ENCODE measurements around the gene SUGCT.
A peak's percentile ranks its signal among the peaks of the same experiment; 100 is the strongest.

The SUGCT gene

DNA sequence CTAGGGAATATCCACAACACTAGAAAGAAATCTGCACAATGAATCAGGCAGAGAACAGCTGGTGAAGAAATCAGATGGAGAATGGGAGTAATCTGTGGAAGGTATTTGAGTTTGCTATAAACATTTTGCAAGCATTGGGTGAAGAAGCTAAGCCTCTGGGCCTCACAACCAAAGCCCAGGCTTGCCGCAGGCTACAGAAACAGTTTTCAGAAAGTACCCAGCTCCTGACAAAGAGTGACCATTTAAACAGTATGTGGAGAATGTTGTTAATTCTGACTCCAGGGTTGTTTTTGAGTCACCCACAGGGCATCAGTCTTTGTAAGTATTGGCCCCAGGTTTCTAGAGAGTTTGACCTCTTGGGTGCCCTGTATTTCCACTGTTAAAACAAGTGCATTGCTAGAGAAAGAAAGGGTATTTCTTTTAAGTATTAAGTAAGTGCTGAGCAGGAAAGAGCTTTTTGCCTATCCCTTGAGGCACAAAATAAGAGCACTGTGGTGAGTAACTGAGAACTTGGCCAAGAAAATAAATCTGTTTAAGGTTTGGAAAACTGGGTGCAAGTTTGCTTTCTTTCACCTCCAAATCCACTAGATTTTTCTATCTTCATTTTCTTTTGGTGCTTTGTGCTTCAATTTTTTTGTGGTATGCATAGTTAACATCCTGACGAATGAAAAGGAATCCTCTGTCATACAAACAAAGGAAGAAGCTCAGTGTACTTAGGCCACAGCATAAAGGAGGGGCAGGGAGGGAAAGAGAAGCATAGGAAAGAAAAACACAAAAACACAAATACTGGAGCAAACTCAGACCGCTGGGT, 691.8 kb downstream of the SUGCT start:
- Histone ChIP-seq H3K27me3 (ENCODE audit: control insufficient read depth, insufficient read depth, low read length) (no peaks in the 10 kb centered on the region), H3K4me1 (ENCODE audit: control insufficient read depth, insufficient read depth, low read length) (peaks cover 22% of the 10 kb centered on the region)

DNA sequence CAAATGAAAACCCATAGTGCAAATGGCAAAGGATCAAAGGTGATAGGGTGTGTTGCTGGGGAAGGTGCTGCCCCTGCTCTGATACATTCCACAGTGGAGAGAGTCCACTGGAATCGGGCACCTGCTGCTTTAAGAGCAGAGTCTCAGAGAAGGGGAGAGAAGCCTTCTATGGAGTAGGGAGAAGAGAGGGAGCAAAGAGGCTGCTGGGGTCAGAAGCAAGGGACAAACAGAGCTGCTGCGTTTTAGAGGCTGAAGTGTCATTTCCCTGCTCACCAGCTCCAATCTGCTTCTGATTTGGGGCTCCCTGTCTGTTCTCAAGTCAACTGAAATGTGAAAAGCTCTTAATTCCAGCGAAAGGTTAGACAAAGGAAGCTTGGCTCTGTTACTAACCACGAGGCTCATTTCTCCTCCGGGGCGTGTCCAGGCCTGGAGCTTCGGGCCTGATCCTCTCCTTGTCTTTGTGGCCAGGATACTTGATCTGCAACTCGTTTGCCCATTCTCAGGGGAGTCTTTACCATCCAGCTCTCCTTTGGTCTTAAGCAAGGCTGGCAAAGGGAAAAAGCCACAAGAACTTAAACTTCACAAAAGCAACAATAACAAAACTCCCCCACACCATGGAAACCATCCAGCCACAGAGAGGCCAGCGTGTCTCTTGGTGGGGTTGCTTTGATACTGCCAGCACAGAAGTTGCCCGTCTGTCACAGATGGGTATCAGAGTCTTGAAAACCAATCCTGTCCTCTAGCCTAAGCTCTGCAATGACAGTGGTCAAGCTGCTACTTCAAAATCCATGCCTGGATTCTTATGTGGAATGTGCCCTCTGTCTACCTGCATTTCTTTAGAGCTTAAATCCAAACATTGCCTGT, 692.6 kb downstream of the SUGCT start:
- H3K9ac ChIP-seq (ENCODE audit: low read length), result no peak overlapping the region
- no peak overlapping the region for H3K4me3 ChIP-seq (ENCODE audit: low read depth, low read length)
- peaks cover 22% of the 10 kb centered on the region for H3K4me1 ChIP-seq (ENCODE audit: control insufficient read depth, insufficient read depth, low read length)
- H3K27ac ChIP-seq (ENCODE audit: low read depth, low read length), result 0 out of 2 replicates have a peak overlapping the region, but pooled peaks have one; percentile 15
- H3K27me3 ChIP-seq (ENCODE audit: control insufficient read depth, insufficient read depth, low read length), result no peaks in the 10 kb centered on the region
- H3K9me3 ChIP-seq (ENCODE audit: control insufficient read depth, insufficient read depth, low read depth, low read length), result no peaks in the 10 kb centered on the region
- no peaks in the 10 kb centered on the region for H3K36me3 ChIP-seq (ENCODE audit: control insufficient read depth, insufficient read depth, low read length)

More for the DNA sequence above, 691.8 kb downstream of the SUGCT start:
- H3K4me3 ChIP-seq (ENCODE audit: low read depth, low read length), result no peak overlapping the region
- H3K27ac ChIP-seq (ENCODE audit: low read depth, low read length), result 0 out of 2 replicates have a peak overlapping the region, but pooled peaks have one; percentile 15
- H3K9ac ChIP-seq (ENCODE audit: low read length), result no peak overlapping the region
- H3K9me3 ChIP-seq (ENCODE audit: control insufficient read depth, insufficient read depth, low read depth, low read length), result no peaks in the 10 kb centered on the region
- no peaks in the 10 kb centered on the region for H3K36me3 ChIP-seq (ENCODE audit: control insufficient read depth, insufficient read depth, low read length)

DNA sequence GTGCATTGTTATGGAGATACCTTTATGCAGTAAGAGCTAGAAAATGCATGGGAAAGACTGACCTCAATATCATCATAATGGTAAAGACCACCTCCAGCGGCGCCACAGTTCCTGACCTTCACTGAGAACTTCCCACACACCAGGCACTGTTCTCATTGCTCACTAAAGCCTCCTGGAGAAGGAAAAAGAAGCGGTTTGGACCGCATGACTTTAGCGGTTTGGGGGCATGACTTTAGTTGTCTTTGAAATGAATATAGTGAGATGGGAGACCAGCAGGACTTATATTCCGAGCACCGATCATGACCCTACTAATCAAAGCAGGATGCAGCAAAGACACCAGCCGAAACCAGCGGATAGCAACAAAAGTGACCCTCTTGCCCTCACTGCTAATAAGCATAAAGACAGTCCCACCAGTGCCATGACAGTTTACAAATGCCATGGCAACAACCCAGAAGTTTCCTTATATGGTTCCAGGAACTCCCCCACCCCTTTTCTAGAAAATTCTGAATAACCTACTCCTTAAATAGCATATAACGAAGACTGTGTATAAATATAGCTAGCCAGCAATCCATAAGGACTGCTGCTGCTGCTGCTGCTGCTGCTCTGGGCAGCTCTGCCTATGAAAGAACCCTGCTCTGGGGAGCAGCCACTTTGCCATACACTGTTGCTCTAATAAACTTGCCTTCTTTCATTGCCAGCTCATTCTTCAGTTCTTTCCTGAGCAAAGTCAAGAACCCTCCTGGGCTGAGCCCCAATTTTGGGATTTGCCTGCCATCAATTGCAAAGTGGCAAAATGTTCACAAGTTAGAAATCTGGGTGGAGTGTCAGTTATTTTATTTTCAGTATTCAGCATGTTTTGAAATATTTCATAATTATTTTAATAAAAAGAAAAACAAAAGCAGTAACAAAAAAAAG, 694.1 kb downstream of the SUGCT start:
- H3K27me3 ChIP-seq (ENCODE audit: control insufficient read depth, insufficient read depth, low read length), result no peaks in the 10 kb centered on the region
- H3K36me3 ChIP-seq (ENCODE audit: control insufficient read depth, insufficient read depth, low read length), result no peaks in the 10 kb centered on the region
- H3K4me3 ChIP-seq (ENCODE audit: low read depth, low read length), result no peak overlapping the region
- no peak overlapping the region for H3K9ac ChIP-seq (ENCODE audit: low read length)
- H3K27ac ChIP-seq (ENCODE audit: low read depth, low read length), result no peak overlapping the region
- H3K9me3 ChIP-seq (ENCODE audit: control insufficient read depth, insufficient read depth, low read depth, low read length), result no peaks in the 10 kb centered on the region
- H3K4me1 ChIP-seq (ENCODE audit: control insufficient read depth, insufficient read depth, low read length), result peaks cover 33% of the 10 kb centered on the region

DNA sequence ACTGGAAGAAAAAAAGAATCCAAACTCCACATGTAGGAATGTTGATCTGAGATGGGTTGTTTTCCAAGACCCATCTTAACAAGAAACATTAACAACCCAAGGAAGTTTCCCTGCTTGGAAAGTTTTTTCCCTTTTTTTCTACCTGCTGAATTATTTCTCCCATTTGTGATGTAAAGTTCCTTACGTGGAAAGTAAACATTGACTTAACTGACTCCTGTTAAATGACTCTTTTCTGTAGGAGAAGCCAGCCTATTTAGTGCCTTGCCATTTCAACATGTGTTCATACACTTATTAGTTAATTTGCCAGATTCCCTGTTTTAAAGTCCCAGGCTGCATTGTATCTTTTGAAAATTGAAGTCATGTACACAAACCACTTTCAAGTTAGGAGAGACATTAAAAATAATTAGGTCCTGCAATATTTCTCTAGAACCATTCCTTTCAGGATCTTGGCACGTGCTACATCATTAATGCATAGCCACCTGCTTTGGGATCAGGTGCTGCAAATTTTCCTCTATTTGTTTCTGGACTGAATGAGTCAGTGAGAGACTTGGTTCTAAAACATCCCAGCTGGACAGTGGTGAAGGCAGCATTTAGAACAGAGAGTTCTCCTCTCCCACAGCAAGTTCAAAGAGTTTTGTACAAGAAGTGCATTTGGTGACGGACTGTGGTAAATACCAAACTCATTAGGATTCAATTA, 698.5 kb downstream of the SUGCT start:
- Histone ChIP-seq H3K36me3 (ENCODE audit: control insufficient read depth, insufficient read depth, low read length) (no peaks in the 10 kb centered on the region), H3K4me3 (ENCODE audit: low read depth, low read length) (no peak overlapping the region), H3K27me3 (ENCODE audit: control insufficient read depth, insufficient read depth, low read length) (no peaks in the 10 kb centered on the region), H3K4me1 (ENCODE audit: control insufficient read depth, insufficient read depth, low read length) (peaks cover 12% of the 10 kb centered on the region; the same call in 1 of the 2 replicates), H3K27ac (ENCODE audit: low read depth, low read length) (no peak overlapping the region), H3K9ac (ENCODE audit: low read length) (no peak overlapping the region), H3K9me3 (ENCODE audit: control insufficient read depth, insufficient read depth, low read depth, low read length) (no peaks in the 10 kb centered on the region)

DNA sequence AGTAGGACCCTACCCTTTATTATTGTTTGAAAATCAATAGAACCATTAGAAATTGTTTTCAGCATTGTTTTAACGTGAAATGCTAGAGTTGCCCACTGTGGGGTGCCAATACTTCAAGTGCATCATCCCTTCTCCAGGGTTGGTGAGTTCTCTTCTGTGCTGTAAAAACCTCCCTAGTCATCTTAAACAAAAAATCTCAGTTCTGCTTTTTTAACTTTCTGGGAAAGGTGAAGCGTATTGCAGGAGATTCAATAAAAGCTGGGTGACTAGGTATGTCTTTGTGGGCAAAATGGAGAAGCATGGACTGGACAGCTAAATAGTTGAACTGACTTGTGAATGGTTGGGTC, 699.1 kb downstream of the SUGCT start:
- Histone ChIP-seq H3K36me3 (ENCODE audit: control insufficient read depth, insufficient read depth, low read length) (no peaks in the 10 kb centered on the region), H3K27ac (ENCODE audit: low read depth, low read length) (no peak overlapping the region), H3K9ac (ENCODE audit: low read length) (no peak overlapping the region), H3K27me3 (ENCODE audit: control insufficient read depth, insufficient read depth, low read length) (no peaks in the 10 kb centered on the region), H3K4me1 (ENCODE audit: control insufficient read depth, insufficient read depth, low read length) (peaks cover 12% of the 10 kb centered on the region; the same call in 1 of the 2 replicates), H3K4me3 (ENCODE audit: low read depth, low read length) (no peak overlapping the region), H3K9me3 (ENCODE audit: control insufficient read depth, insufficient read depth, low read depth, low read length) (no peaks in the 10 kb centered on the region)

DNA sequence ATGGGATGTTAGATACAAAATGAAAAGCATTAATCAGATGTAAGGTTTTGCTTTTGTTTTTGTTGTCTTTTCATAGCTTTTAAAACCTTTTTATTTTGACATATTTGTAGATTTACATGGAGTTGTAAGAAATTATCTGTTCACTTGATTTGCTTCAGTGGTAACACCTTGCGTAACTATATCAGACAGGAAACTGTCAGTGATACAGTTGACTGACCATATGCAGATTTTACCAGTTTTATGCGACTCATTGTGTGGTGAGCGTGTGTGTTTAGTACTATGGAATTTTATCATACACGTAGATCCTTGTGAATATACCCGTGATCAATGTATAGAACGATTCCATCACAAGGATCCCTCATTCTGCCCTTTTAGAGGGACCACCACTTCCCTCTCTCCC, 701.4 kb downstream of the SUGCT start:
- Histone ChIP-seq H3K9ac (ENCODE audit: low read length) (no peak overlapping the region), H3K4me1 (ENCODE audit: control insufficient read depth, insufficient read depth, low read length) (peaks cover 12% of the 10 kb centered on the region; the same call in 1 of the 2 replicates), H3K27me3 (ENCODE audit: control insufficient read depth, insufficient read depth, low read length) (no peaks in the 10 kb centered on the region), H3K27ac (ENCODE audit: low read depth, low read length) (no peak overlapping the region), H3K9me3 (ENCODE audit: control insufficient read depth, insufficient read depth, low read depth, low read length) (peaks cover 9% of the 10 kb centered on the region), H3K4me3 (ENCODE audit: low read depth, low read length) (no peak overlapping the region), H3K36me3 (ENCODE audit: control insufficient read depth, insufficient read depth, low read length) (no peaks in the 10 kb centered on the region)

DNA sequence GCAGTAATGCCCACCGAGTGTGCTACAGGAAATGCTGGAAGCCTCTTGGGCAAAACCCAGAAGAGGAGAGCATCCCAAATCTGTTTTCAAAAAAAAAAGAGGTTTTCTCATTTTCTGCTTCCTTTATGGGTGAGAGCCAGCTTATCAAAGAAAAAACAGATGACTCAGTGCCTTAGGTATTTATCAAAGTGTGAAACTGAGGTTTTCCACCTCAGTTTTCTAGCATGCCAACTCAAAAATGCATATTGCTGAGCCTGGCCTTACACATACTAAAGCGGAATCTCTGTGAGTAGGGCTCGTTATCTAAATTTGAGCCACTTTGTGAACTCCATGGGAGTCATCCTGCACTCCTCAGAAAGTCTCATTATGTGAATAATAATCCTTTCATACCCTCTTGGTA, 705.1 kb downstream of the SUGCT start:
- no peak overlapping the region for H3K27ac ChIP-seq (ENCODE audit: low read depth, low read length)
- no peak overlapping the region for H3K4me3 ChIP-seq (ENCODE audit: low read depth, low read length)
- no peaks in the 10 kb centered on the region for H3K4me1 ChIP-seq (ENCODE audit: control insufficient read depth, insufficient read depth, low read length)
- H3K27me3 ChIP-seq (ENCODE audit: control insufficient read depth, insufficient read depth, low read length), result no peaks in the 10 kb centered on the region
- no peaks in the 10 kb centered on the region for H3K36me3 ChIP-seq (ENCODE audit: control insufficient read depth, insufficient read depth, low read length)
- peaks cover 17% of the 10 kb centered on the region for H3K9me3 ChIP-seq (ENCODE audit: control insufficient read depth, insufficient read depth, low read depth, low read length)
- H3K9ac ChIP-seq (ENCODE audit: low read length), result no peak overlapping the region

DNA sequence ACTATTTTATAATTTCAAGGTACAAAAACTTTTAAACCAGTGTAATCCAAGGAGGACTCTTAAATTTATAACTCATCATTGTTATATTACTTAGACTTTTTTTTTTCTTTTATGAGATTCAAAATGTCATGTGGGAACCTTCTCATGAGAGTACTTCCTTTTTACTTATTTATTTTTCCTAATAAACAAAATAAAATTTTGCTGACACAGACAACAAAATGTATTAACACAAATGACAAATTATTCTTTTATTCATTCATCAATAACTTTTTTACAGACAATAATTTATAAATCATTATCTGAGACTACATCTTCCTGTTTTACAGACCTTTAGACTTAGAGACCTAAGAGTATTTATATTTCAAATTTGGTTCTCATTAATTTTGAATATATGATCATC, 706.2 kb downstream of the SUGCT start:
- Histone ChIP-seq H3K36me3 (ENCODE audit: control insufficient read depth, insufficient read depth, low read length) (no peaks in the 10 kb centered on the region), H3K27me3 (ENCODE audit: control insufficient read depth, insufficient read depth, low read length) (no peaks in the 10 kb centered on the region), H3K9me3 (ENCODE audit: control insufficient read depth, insufficient read depth, low read depth, low read length) (peaks cover 17% of the 10 kb centered on the region), H3K4me3 (ENCODE audit: low read depth, low read length) (no peak overlapping the region), H3K9ac (ENCODE audit: low read length) (no peak overlapping the region), H3K27ac (ENCODE audit: low read depth, low read length) (no peak overlapping the region), H3K4me1 (ENCODE audit: control insufficient read depth, insufficient read depth, low read length) (no peaks in the 10 kb centered on the region)

DNA sequence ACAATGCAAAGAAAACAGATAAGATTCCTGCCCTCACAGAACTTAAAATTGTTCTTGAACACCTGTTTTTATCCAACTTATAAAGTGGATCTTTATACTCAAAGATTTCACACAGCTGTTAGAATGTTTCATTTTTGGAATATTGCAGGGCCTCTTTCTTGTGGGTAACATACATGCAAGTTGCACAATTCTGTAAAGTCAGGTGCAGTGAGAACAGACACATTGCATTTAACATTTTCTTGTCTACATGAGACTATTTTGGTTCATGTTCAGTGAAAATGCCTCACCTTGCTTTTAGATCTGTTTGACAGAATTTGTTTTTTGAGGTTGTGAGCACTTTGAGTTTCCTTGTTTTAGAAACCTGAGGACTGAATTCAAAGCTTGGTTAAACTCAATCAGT, 707.8 kb downstream of the SUGCT start:
- H3K36me3 ChIP-seq (ENCODE audit: control insufficient read depth, insufficient read depth, low read length), result no peaks in the 10 kb centered on the region
- H3K9ac ChIP-seq (ENCODE audit: low read length), result no peak overlapping the region
- no peak overlapping the region for H3K27ac ChIP-seq (ENCODE audit: low read depth, low read length)
- no peaks in the 10 kb centered on the region for H3K4me1 ChIP-seq (ENCODE audit: control insufficient read depth, insufficient read depth, low read length)
- no peak overlapping the region for H3K4me3 ChIP-seq (ENCODE audit: low read depth, low read length)
- no peaks in the 10 kb centered on the region for H3K27me3 ChIP-seq (ENCODE audit: control insufficient read depth, insufficient read depth, low read length)
- peaks cover 17% of the 10 kb centered on the region for H3K9me3 ChIP-seq (ENCODE audit: control insufficient read depth, insufficient read depth, low read depth, low read length)

DNA sequence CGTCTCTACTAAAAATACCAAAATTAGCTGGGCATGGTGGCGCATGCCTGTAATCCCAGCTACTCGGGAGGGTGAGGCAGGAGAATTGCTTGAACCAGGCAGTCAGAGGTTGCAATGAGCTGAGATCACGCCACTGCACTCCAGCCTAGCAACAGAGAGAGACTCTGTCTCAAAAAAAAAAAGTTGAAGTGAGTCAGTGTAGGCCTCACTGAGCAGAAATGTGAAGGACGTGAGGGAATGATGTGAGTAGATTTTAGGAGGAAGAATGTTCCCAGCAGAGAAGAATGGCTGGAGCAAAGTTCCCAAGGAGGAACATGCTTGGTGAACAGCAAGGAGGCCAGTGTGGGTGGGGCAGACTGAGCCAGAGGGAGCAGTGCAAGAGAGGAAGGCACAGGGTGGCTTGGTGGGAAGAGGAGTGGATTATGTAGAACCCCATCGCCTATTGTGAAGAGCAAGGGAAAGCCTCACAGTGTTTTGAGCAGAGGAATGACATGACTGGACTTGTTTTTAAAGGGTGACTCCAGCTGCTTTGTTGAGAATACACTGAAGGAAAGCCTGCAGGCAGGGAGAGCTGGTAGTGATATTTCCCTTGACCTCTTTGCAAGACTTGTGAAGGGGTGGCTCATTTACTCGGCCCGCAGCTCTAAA, 708.7 kb downstream of the SUGCT start:
- no peaks in the 10 kb centered on the region for H3K36me3 ChIP-seq (ENCODE audit: control insufficient read depth, insufficient read depth, low read length)
- H3K9me3 ChIP-seq (ENCODE audit: control insufficient read depth, insufficient read depth, low read depth, low read length), result peaks cover 17% of the 10 kb centered on the region
- H3K27me3 ChIP-seq (ENCODE audit: control insufficient read depth, insufficient read depth, low read length), result no peaks in the 10 kb centered on the region
- H3K9ac ChIP-seq (ENCODE audit: low read length), result no peak overlapping the region
- H3K4me3 ChIP-seq (ENCODE audit: low read depth, low read length), result no peak overlapping the region
- H3K4me1 ChIP-seq (ENCODE audit: control insufficient read depth, insufficient read depth, low read length), result no peaks in the 10 kb centered on the region
- H3K27ac ChIP-seq (ENCODE audit: low read depth, low read length), result no peak overlapping the region

Data from HUES6 (cell line).